Upper lobe of left lung (tissue), 4 donors: Measurements from ENCODE around the gene TPGS1.

ENCODE experiments used
- CTCF ChIP-seq, 6 experiments: fragments of 450-650 bp in 4 of 6; fragments of 200-600 bp in 2 of 6; sonication (generic) in 2 of 6; IDR thresholded peaks; one replicate each; pipeline ENCODE4 v1.5.1; 2016 to 2019; ENCODE audit warnings: antibody characterized with exemption in 6 of 6
- POLR2AphosphoS5 ChIP-seq, 2 donors: sonication (generic); formaldehyde crosslinking; IDR thresholded peaks; one replicate each; pipeline ENCODE4 v1.5.1; 2017; ENCODE audit warnings: antibody characterized with exemption in 2 of 2

- TF ChIP-seq CTCF (IDR thresholded peaks at IDR 0.05) (no peak), POLR2AphosphoS5 (IDR thresholded peaks at IDR 0.05) (no peak)
Observed at GRCh38 chr19:478236-478903, 28.9 kb upstream of the TPGS1 start.
